ENCODE data around the gene HCRT.
A peak's percentile ranks its signal among the peaks of the same experiment; 100 is the strongest.
"Not testable (repeated sequence)": the region's sequence is repeated elsewhere in the genome, so short reads cannot be mapped to it uniquely, and the experiment has no call there.

HCRT gene

DNA sequence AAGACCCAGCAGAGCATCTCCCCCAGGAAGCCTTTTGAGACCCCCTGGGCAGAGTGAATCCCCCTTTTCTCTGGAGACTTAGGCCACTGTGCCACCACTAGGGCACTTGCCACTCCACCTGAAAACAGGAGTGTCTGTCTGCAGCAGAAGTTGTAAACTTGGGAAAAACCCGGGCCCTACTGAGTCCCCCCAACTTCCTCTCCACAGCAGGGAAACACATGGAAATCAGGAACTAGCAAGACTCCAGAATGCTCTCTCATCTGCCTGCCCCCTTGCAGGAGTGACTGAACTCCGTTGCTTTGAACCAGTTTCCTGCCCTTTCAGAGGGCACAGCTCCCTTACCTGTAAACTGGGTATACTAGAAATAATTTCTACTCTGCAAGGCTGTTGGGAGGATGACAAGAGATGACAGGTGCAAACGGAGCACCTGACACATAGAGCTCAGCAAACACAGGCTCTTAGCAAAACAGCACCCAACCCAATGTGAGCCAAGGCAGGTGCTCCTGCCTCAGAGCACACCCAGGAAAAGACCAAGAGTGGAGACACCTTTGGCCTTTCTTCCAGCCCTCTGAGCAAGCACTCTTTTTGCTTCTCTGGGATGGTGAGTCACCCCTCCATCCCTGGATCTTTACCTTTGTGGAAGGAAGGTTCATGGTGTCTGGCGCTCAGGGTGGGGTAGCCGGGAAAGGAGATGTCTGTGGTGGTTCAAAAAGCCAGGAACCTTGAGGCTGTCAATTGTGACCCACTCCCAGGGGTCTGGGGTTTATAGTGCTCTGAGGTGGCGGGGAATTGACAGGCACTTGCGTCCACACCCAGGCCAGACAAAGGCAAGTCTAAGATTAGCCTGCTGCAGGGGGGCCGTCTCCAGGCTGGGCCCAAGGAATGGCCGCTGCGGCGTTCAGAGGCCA is at the start of gene HCRT:
TSS of gene HCRT (minus strand) at position 740 of the 908 bp plus-strand sequence. CDS start at position 653, 87 bp downstream.
- no peaks in the 10 kb centered on the region for H3K36me3 ChIP-seq (ENCODE audit: control insufficient read depth, insufficient read depth, low read length)
- H3K27me3 ChIP-seq (ENCODE audit: control insufficient read depth, insufficient read depth, low read length): peaks cover 42% of the 10 kb centered on the region
- H3K4me1 ChIP-seq (ENCODE audit: control insufficient read depth, insufficient read depth, low read length): peaks cover 7% of the 10 kb centered on the region
- H3K4me3 ChIP-seq (ENCODE audit: low read depth, low read length): peak within 1 kb of the TSS; percentile 74
- H3K9ac ChIP-seq (ENCODE audit: low read depth, low read length): no peak within 1 kb of the TSS
- no peaks in the 10 kb centered on the region for H3K9me3 ChIP-seq (ENCODE audit: control insufficient read depth, insufficient read depth, low read length)

DNA sequence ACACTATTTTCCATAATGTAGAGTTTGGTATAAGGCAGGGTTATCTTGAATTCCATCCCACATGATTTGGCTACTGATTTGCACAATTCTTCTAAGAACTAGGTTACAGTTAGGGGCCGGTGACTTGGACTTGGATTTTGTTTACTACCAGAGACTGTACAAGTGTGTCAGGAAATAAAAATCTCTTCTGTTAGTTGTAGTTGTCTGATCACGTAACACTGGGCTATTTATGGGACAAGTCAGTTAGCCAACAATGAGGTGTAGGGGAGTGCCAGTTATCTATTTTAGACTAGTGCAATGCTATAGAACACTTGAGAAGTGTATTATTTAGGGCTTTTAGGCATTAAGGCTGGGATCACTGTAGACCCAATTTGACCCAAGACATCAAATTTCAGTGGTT is 48.7 kb upstream of the HCRT start:
- Histone ChIP-seq H3K36me3 (ENCODE audit: control insufficient read depth, insufficient read depth, low read length) (no peaks in the 10 kb centered on the region), H3K4me1 (ENCODE audit: control insufficient read depth, insufficient read depth, low read length) (no peaks in the 10 kb centered on the region), H3K4me3 (ENCODE audit: low read depth, low read length) (no peak overlapping the region), H3K27me3 (ENCODE audit: control insufficient read depth, insufficient read depth, low read length) (no peaks in the 10 kb centered on the region), H3K9ac (ENCODE audit: low read depth, low read length) (no peak overlapping the region), H3K9me3 (ENCODE audit: control insufficient read depth, insufficient read depth, low read length) (no peaks in the 10 kb centered on the region)

GRCh38 chr17:42233156-42233555 is 47.9 kb upstream of the HCRT start:
- Histone ChIP-seq H3K4me1 (ENCODE audit: control insufficient read depth, insufficient read depth, low read length) (no peaks in the 10 kb centered on the region), H3K36me3 (ENCODE audit: control insufficient read depth, insufficient read depth, low read length) (no peaks in the 10 kb centered on the region), H3K9me3 (ENCODE audit: control insufficient read depth, insufficient read depth, low read length) (no peaks in the 10 kb centered on the region), H3K27me3 (ENCODE audit: control insufficient read depth, insufficient read depth, low read length) (no peaks in the 10 kb centered on the region), H3K9ac (ENCODE audit: low read depth, low read length) (no peak overlapping the region), H3K4me3 (ENCODE audit: low read depth, low read length) (no peak overlapping the region)

DNA sequence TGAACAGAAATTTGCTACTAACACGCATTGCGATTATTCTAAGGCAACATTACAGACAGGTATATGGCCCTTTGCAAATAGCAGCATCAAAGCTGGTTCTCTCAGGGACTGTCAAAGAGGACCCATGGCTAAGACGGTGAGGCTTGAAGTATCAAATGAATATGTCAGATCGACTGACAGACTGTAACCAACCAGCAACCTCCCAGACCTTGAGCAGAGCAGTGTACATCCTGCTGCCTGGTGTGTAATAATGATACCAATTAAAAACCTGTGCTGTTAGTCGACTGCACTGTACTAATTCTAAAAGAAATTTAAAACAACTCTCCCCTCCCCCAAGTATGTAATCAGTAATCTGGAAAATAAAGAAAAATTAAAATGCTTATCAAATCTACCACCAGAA is 45.0 kb upstream of the HCRT start:
- Histone ChIP-seq H3K4me1 (ENCODE audit: control insufficient read depth, insufficient read depth, low read length) (no peaks in the 10 kb centered on the region), H3K27me3 (ENCODE audit: control insufficient read depth, insufficient read depth, low read length) (no peaks in the 10 kb centered on the region), H3K9ac (ENCODE audit: low read depth, low read length) (no peak overlapping the region), H3K36me3 (ENCODE audit: control insufficient read depth, insufficient read depth, low read length) (no peaks in the 10 kb centered on the region), H3K4me3 (ENCODE audit: low read depth, low read length) (no peak overlapping the region), H3K9me3 (ENCODE audit: control insufficient read depth, insufficient read depth, low read length) (no peaks in the 10 kb centered on the region)

DNA sequence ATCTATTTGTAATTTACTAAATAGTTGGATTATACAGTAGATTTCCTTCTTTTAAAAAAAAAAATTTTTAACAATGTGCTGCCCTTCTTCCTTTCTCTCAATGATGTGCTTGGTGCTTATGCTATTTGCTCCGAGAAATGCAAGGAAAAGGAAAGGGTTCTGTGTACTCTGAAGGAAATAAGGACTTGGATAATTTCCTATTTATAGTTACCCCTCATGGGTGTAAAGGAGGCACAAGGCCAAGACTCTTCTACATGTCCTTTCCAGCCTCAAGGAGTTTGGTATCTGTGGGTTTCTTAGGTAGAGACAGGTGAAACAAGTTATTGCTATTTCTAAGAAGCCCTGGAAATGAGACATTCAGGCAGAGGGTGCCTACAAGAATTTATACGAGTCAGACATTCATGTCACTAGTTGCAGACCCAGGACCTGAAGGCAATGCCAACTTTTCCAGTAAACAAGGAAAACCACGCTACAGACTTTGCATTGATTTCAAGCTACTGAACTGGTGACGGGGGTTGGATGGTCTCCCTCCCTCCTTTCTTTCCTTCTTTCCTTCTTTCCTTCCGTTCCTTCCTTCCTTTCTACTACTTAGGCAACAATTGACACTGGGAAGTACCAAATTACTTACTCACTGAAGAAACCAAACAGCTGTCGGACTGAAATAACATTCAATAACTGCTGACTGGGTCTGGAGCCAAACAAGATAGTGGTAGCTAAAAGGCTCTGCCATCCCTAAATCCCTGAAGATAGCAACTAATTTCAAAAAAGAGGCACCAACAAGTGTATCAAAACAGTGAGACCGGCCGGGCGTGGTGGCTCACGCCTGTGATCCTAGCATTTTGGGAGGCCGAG is 42.8 kb upstream of the HCRT start:
- Histone ChIP-seq H3K27me3 (ENCODE audit: control insufficient read depth, insufficient read depth, low read length) (no peaks in the 10 kb centered on the region), H3K9me3 (ENCODE audit: control insufficient read depth, insufficient read depth, low read length) (no peaks in the 10 kb centered on the region), H3K9ac (ENCODE audit: low read depth, low read length) (no peak overlapping the region), H3K4me3 (ENCODE audit: low read depth, low read length) (no peak overlapping the region), H3K4me1 (ENCODE audit: control insufficient read depth, insufficient read depth, low read length) (no peaks in the 10 kb centered on the region), H3K36me3 (ENCODE audit: control insufficient read depth, insufficient read depth, low read length) (peaks cover 4% of the 10 kb centered on the region)

DNA sequence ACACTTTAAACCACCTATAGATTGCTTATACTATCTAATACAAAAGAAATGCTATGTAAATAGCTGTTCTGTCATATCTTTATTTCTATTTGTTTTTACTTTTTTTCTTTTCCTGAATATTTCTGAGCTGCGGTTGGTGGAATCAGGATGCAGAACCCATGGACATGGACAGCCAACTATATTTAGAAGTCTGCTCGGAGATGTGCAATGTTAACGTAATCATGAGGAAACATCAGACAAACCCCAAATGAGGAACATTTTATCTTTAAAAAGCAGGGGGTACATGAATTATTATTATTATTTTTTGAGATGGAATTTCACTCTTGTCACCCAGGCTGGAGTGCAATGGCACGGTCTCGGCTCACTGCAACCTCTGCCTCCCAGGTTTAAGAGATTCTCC is 40.4 kb upstream of the HCRT start:
- Histone ChIP-seq H3K4me3 (ENCODE audit: low read depth, low read length) (no peak overlapping the region), H3K9me3 (ENCODE audit: control insufficient read depth, insufficient read depth, low read length) (no peaks in the 10 kb centered on the region), H3K27me3 (ENCODE audit: control insufficient read depth, insufficient read depth, low read length) (no peaks in the 10 kb centered on the region), H3K36me3 (ENCODE audit: control insufficient read depth, insufficient read depth, low read length) (peaks cover 9% of the 10 kb centered on the region), H3K4me1 (ENCODE audit: control insufficient read depth, insufficient read depth, low read length) (no peaks in the 10 kb centered on the region), H3K9ac (ENCODE audit: low read depth, low read length) (no peak overlapping the region)

GRCh38 chr17:42224651-42225050 is 39.4 kb upstream of the HCRT start:
- Histone ChIP-seq H3K4me1 (ENCODE audit: control insufficient read depth, insufficient read depth, low read length) (no peaks in the 10 kb centered on the region), H3K9ac (ENCODE audit: low read depth, low read length) (no peak overlapping the region), H3K4me3 (ENCODE audit: low read depth, low read length) (no peak overlapping the region), H3K9me3 (ENCODE audit: control insufficient read depth, insufficient read depth, low read length) (no peaks in the 10 kb centered on the region), H3K36me3 (ENCODE audit: control insufficient read depth, insufficient read depth, low read length) (peaks cover 9% of the 10 kb centered on the region), H3K27me3 (ENCODE audit: control insufficient read depth, insufficient read depth, low read length) (no peaks in the 10 kb centered on the region)

GRCh38 chr17:42221886-42222745 is 36.9 kb upstream of the HCRT start:
- Histone ChIP-seq H3K36me3 (ENCODE audit: control insufficient read depth, insufficient read depth, low read length) (peaks cover 22% of the 10 kb centered on the region), H3K4me1 (ENCODE audit: control insufficient read depth, insufficient read depth, low read length) (no peaks in the 10 kb centered on the region), H3K9ac (ENCODE audit: low read depth, low read length) (no peak overlapping the region), H3K4me3 (ENCODE audit: low read depth, low read length) (no peak overlapping the region), H3K9me3 (ENCODE audit: control insufficient read depth, insufficient read depth, low read length) (no peaks in the 10 kb centered on the region), H3K27me3 (ENCODE audit: control insufficient read depth, insufficient read depth, low read length) (no peaks in the 10 kb centered on the region)

DNA sequence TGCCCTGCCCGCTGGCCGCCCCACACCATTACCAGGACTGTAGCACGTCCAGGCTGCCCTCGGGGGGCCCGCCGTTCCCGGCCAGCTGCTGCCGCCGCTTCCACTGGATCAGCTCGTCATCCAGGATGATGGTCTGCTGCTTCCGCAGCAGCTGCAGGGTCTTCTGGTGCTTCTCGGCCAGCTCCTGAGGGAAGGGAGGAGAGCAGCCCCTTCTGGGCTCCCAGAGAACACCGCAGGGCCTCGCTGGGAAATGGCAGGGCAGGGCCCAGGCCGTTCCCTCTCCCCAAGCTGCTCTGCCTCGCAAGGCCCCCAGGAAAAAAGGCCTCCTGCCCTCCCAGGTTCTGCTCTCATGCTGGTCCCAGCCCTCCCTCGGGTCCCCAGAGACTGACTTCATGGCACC is 34.0 kb upstream of the HCRT start:
- H3K4me1 ChIP-seq (ENCODE audit: control insufficient read depth, insufficient read depth, low read length); H3K4me3 ChIP-seq (ENCODE audit: low read depth, low read length); H3K9me3 ChIP-seq (ENCODE audit: control insufficient read depth, insufficient read depth, low read length); H3K27me3 ChIP-seq (ENCODE audit: control insufficient read depth, insufficient read depth, low read length); H3K9ac ChIP-seq (ENCODE audit: low read depth, low read length): not testable (repeated sequence)
- H3K36me3 ChIP-seq (ENCODE audit: control insufficient read depth, insufficient read depth, low read length): peaks cover 25% of the 10 kb centered on the region

DNA sequence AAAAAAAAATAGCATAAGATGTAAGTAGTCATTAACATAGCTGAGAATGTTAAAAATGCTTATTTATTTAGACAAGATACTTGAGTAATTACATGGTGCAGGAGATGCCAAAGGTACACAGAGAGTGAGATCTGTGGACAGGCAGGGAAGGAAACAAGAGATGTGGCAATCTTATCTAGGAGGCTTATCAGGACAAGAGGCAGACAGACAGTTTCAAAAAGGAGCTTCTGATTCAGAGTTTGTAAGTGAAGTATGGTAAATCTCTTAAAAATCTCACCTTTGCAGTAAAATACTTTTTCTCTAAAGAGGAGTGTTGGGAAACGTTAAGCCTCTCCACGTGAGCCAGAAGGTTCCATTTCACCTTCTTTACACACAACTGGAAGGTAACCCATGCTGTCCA is 28.9 kb upstream of the HCRT start:
- peaks cover 27% of the 10 kb centered on the region for H3K36me3 ChIP-seq (ENCODE audit: control insufficient read depth, insufficient read depth, low read length)

GRCh38 chr17:42212382-42212781 is 27.1 kb upstream of the HCRT start:
- Histone ChIP-seq H3K9ac (ENCODE audit: low read depth, low read length) (no peak overlapping the region), H3K4me1 (ENCODE audit: control insufficient read depth, insufficient read depth, low read length) (no peaks in the 10 kb centered on the region), H3K4me3 (ENCODE audit: low read depth, low read length) (no peak overlapping the region), H3K27me3 (ENCODE audit: control insufficient read depth, insufficient read depth, low read length) (no peaks in the 10 kb centered on the region), H3K9me3 (ENCODE audit: control insufficient read depth, insufficient read depth, low read length) (no peaks in the 10 kb centered on the region), H3K36me3 (ENCODE audit: control insufficient read depth, insufficient read depth, low read length) (peaks cover 21% of the 10 kb centered on the region)

More for the DNA sequence above, 28.9 kb upstream of the HCRT start:
- Histone ChIP-seq H3K9me3 (ENCODE audit: control insufficient read depth, insufficient read depth, low read length) (no peaks in the 10 kb centered on the region), H3K4me3 (ENCODE audit: low read depth, low read length) (no peak overlapping the region), H3K27me3 (ENCODE audit: control insufficient read depth, insufficient read depth, low read length) (no peaks in the 10 kb centered on the region), H3K4me1 (ENCODE audit: control insufficient read depth, insufficient read depth, low read length) (no peaks in the 10 kb centered on the region), H3K9ac (ENCODE audit: low read depth, low read length) (no peak overlapping the region)

Data from iPS-15b (cell line).